ENCODE measurements around the gene TNFRSF18.
"Not testable (repeated sequence)": the region's sequence is repeated elsewhere in the genome, so short reads cannot be mapped to it uniquely, and the experiment has no call there.

TNFRSF18 gene

GRCh38 chr1:1206376-1206965, at the start of gene TNFRSF18:
Gene TNFRSF18, minus strand, starts transcription at chr1:1206592. Its CDS starts 21 bp downstream, at chr1:1206571.
- DNase-seq: no peak

GRCh38 chr1:1255611-1256010, 49.2 kb upstream of the TNFRSF18 start:
- DNase-seq: no peak

- no peak for DNase-seq
Observed at GRCh38 chr1:1255078-1255477, 48.7 kb upstream of the TNFRSF18 start.

- DNase-seq: no peak
Observed at GRCh38 chr1:1254667-1254998, 48.2 kb upstream of the TNFRSF18 start.

- no peak for DNase-seq
Observed at GRCh38 chr1:1253972-1254666, 47.7 kb upstream of the TNFRSF18 start.

- no peak for DNase-seq
Observed at GRCh38 chr1:1253314-1253713, 46.9 kb upstream of the TNFRSF18 start.

- DNase-seq: peak; percentile 76
Observed at GRCh38 chr1:1250786-1251284, 44.4 kb upstream of the TNFRSF18 start.

GRCh38 chr1:1248009-1248913, 41.9 kb upstream of the TNFRSF18 start:
- not testable (repeated sequence) for DNase-seq

- DNase-seq: no peak
Observed at GRCh38 chr1:1247341-1247913, 41.0 kb upstream of the TNFRSF18 start.

GRCh38 chr1:1246577-1247340, 40.4 kb upstream of the TNFRSF18 start, which contains the start of gene C1QTNF12:
Gene C1QTNF12, minus strand, starts transcription at chr1:1246722. Its CDS starts 32 bp downstream, at chr1:1246690.
- DNase-seq: no peak

GRCh38 chr1:1245817-1246576, 39.6 kb upstream of the TNFRSF18 start:
- no peak for DNase-seq

GRCh38 chr1:1245178-1245816, 38.9 kb upstream of the TNFRSF18 start:
- no peak for DNase-seq

- no peak for DNase-seq
Observed at GRCh38 chr1:1244192-1244811, 37.9 kb upstream of the TNFRSF18 start.

- DNase-seq: no peak
Observed at GRCh38 chr1:1243807-1244191, 37.4 kb upstream of the TNFRSF18 start.

- DNase-seq: no peak
Observed at GRCh38 chr1:1243266-1243660, 36.9 kb upstream of the TNFRSF18 start.

- no peak for DNase-seq
Observed at GRCh38 chr1:1242461-1243265, 36.3 kb upstream of the TNFRSF18 start.

- DNase-seq: no peak
Observed at GRCh38 chr1:1241588-1242219, 35.3 kb upstream of the TNFRSF18 start.

- no peak for DNase-seq
Observed at GRCh38 chr1:1240822-1241587, 34.6 kb upstream of the TNFRSF18 start.

Measured in activated gamma-delta T cell treated with Interleukin-2 at 50 U/mL for 16 hours (primary cell).